Right lobe of liver (tissue), 4 donors: Measurements from ENCODE around the gene ULK4.

Experiments
- CTCF ChIP-seq, 4 donors: fragments of 200-600 bp in 3 of 4; fragments of 450-650 bp in 1 of 4; IDR thresholded peaks; one replicate each; pipeline versions ENCODE4 v1.5.1 to v1.8.0; 2016 to 2022; ENCODE audit warnings: antibody characterized with exemption in 4 of 4, mild to moderate bottlenecking in 2 of 4
- POLR2A ChIP-seq: fragments of 450-650 bp; IDR thresholded peaks from one replicate; pipeline ENCODE4 v1.6.1; 2017; ENCODE audit warnings: antibody characterized with exemption, mild to moderate bottlenecking
- donor health status: DM: no; HTN: no; CAD: no.
- donor health status: DM: no; HTN: no; CAD: no.
- donor health status: DM: no; HTN: yes; CAD: no.

- TF ChIP-seq POLR2A (no peak), CTCF (IDR thresholded peaks at IDR 0.05) (no peak)
Measured at GRCh38 chr3:41794748-41795589, 166.9 kb downstream of the ULK4 start.
